HEK293T (cell line): ENCODE measurements around the gene BMPER.

Source experiments
- ARNT ChIP-seq: fragments of 450-650 bp; IDR thresholded peaks from 2 replicates; pipeline ENCODE4 v1.6.1; 2017; ENCODE audit warnings: mild to moderate bottlenecking
- BHLHE40 ChIP-seq: fragments of 450-650 bp; IDR thresholded peaks from 2 replicates; pipeline ENCODE4 v1.6.1; 2016; ENCODE audit warnings: mild to moderate bottlenecking, moderate library complexity, borderline replicate concordance
- CTBP1 ChIP-seq: fragments of 450-650 bp; IDR thresholded peaks from 2 replicates; pipeline ENCODE4 v1.6.1; 2016; ENCODE audit warnings: borderline replicate concordance
- ELF4 ChIP-seq: fragments of 450-650 bp; IDR thresholded peaks from 2 replicates; pipeline ENCODE4 v1.6.1; 2017; ENCODE audit warnings: antibody characterized with exemption
- FOXA1 ChIP-seq: fragments of 450-650 bp; IDR thresholded peaks from 2 replicates; pipeline ENCODE4 v1.6.1; 2016; ENCODE audit warnings: mild to moderate bottlenecking
- FOXK2 ChIP-seq: fragments of 450-650 bp; IDR thresholded peaks from 2 replicates; pipeline ENCODE4 v1.6.1; 2016; ENCODE audit warnings: mild to moderate bottlenecking
- FOXM1 ChIP-seq: fragments of 450-650 bp; IDR thresholded peaks from 2 replicates; pipeline ENCODE4 v1.6.1; 2017; ENCODE audit warnings: mild to moderate bottlenecking, borderline replicate concordance
- HDGF ChIP-seq: fragments of 450-650 bp; IDR thresholded peaks from 2 replicates; pipeline ENCODE4 v1.6.1; 2017; ENCODE audit warnings: antibody characterized with exemption, borderline replicate concordance
- L3MBTL2 ChIP-seq: fragments of 450-650 bp; conservative IDR thresholded peaks from 2 replicates; pipeline ENCODE4 v1.6.1; 2016; ENCODE audit warnings: mild to moderate bottlenecking
- LEF1 ChIP-seq: fragments of 450-650 bp; IDR thresholded peaks from 2 replicates; pipeline ENCODE4 v1.6.1; 2017; ENCODE audit warnings: mild to moderate bottlenecking, borderline replicate concordance
- NFRKB ChIP-seq: fragments of 450-650 bp; IDR thresholded peaks from 2 replicates; pipeline ENCODE4 v1.6.1; 2016; ENCODE audit warnings: mild to moderate bottlenecking, moderate library complexity
- SP1 ChIP-seq: fragments of 450-650 bp; IDR thresholded peaks from 2 replicates; pipeline ENCODE4 v1.6.1; 2017
- SUZ12 ChIP-seq: fragments of 450-650 bp; IDR thresholded peaks from 2 replicates; pipeline ENCODE4 v1.6.1; 2016; ENCODE audit warnings: mild to moderate bottlenecking

DNA sequence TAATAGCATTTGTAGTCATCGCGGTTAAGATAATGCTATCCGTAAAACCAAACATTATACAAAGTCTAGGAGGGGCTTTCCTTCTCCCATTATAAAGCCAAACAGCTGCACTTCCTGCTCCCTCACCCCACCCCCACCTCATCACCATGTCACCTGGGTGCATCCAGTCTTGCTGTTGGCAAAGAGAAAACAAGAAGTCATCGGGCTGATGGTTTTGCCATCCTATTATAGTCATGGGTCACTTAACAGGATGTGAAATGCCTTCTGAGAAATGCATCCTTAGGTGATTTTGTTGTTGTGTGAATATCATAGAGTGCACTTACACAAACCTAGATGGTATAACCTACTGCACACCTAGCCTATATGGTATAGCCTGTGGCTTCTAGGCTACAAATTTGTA lies 157.0 kb downstream of the BMPER start:
- TF ChIP-seq FOXA1 (no peak), CTBP1 (no peak), L3MBTL2 (no peak), ELF4 (no peak), BHLHE40 (no peak), FOXM1 (no peak), LEF1 (no peak), HDGF (no peak), ARNT (no peak), FOXK2 (no peak), SUZ12 (no peak), SP1 (no peak), NFRKB (no peak)
